Endometrium (tissue), 2 donors: ENCODE measurements around the gene TRDN.

ENCODE experiments used
- FAIRE-seq: peaks from 2 replicates; lab custom pipeline; 2012; peaks lifted over from hg19 to GRCh38; lab: Jason Lieb, UNC
- donor health status: control.
- donor health status: control.

Gene TRDN

DNA sequence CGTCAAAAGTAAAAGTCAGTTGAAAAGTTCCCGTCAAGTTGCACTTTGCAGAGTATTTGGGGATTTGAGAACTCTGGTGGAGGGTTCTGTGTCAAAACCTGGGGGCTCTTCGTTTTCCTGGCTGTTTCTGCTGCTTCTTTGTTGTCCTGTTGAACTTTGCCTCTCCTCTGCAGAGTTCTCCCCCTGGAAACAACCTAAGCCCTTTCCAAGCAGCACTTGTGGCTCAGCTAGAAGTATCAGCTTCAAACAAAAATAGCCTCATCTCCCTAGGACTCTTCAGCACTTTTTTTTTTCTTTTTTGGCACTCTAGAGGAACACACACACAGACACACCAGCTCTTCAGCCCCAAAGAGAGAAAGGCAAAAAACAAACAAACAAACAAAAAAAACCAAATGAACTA lies at the start of gene TRDN:
TRDN (minus strand) TSS at position 169 of the 400 bp plus-strand sequence. CDS start 175 bp downstream, outside the sequence.
- FAIRE-seq, result no peak

DNA sequence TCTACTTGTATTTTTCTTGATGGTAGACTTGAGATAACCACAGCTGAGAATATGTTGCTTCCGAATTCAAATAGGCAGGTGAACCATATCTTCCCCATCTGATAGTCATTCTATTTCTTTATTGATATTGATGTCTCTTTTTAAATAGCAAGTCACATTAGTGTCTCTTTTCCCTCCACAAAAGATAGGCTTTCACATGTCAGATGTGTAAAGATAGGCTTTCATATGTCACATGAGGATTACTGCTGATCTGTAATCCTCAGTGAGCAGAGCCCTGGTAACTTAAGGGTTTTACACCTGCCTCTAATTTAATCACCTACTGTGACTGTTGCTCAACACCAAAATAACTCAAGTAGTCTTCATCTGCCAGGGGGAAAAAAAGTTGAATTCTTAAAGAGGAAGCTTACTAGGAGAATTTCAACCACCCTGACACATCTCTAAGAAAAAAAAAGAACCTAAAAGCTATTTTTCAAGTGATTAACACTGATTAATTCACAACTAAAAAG lies 45.3 kb upstream of the TRDN start:
- FAIRE-seq, result no peak

GRCh38 chr6:123677897-123678296 lies 41.1 kb upstream of the TRDN start:
- no peak for FAIRE-seq

- FAIRE-seq, result no peak
These were observed 40.0 kb upstream of the TRDN start for GRCh38 chr6:123676793-123677192.

DNA sequence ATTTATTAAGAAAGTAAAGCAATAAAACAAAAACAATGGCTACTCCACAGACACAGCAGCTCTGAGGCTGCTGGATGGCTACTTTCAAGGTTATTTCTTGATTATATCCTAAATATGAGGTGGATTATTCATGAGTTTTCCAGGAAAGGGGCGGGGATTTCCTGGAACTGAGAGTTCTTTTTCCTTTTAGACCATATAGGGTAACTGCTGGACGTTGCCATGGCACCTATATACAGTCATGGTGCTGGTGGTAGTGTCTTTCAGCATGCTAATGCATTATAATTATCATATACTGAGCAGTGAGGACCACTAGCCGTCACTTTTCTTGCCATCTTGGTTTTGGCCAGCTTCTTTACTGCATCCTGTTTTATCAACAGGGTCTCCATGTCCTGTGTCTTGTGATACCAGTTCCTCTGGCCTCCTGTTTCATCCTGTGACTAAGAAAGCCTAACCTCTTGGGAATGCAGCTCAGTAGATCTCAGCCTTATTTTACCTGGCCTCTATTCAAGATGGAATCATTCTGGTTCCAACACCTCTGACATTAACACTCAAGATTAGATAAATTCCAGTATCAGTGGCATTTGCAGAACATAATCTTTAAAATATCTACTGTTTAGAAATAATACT lies 32.3 kb upstream of the TRDN start:
- no peak for FAIRE-seq

GRCh38 chr6:123668063-123668462 lies 31.3 kb upstream of the TRDN start:
- no peak for FAIRE-seq

GRCh38 chr6:123663436-123663835 lies 26.7 kb upstream of the TRDN start:
- no peak for FAIRE-seq

DNA sequence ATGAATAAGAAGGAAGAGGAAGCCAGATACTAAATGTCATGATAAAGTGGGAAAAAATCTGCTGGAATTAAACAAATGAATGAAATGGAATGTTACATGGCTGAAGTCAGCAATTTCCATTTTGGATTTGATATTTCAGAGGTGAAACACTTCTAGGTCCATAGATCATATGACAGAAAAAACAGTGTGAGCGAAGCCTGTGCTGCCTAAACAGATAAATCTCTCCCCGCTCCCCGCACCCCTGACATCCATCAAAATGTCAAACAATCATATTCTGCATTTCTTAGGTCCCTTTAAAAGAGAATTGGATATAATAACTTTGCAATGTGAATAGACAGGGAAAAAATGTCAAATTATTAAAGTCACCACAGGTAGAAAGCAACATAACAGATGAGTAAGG lies 26.0 kb upstream of the TRDN start:
- no peak for FAIRE-seq

GRCh38 chr6:123661105-123661891 lies 24.5 kb upstream of the TRDN start:
- no peak for FAIRE-seq

DNA sequence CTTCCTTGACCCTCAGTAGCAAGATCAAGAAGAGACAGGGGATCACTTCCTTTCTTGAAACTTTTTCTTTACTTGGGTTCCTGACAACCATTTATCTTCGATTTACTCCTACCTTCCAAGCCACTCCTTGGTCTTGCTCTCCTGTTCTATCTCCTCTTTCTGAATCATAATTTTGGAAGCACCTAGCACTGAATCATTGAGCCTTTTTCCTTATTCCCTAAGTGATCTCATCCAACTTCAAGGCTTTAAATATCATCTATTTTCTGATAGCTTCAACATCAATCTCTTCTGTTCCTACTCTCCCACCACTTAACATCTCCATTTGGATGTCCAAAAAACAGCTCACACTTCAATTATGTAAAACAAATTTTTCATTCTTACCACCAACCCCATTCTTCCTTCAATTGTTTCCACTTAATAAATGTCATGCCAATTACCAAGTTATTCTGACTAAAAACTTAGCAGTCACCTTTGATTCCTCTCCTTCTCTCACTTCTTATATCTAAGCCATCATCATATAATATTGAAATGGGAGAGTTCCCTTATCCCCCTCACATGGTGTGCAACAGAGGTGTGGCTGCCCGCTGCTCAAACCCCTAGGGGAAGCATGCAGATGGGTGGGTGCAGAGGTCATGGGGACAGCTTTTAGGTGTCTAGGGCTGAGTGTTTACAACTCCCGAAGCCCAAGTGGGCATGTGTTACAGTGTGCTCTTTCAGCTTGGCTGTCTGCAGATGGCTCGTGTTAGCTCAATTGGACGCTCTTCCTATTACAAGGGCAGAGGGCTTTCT lies 23.4 kb upstream of the TRDN start:
- FAIRE-seq, result no peak

- FAIRE-seq, result no peak
These were observed 22.1 kb upstream of the TRDN start for GRCh38 chr6:123658848-123659247.

GRCh38 chr6:123655521-123656306 lies 19.0 kb upstream of the TRDN start:
- no peak for FAIRE-seq

- no peak for FAIRE-seq
These were observed 12.0 kb upstream of the TRDN start for GRCh38 chr6:123648723-123649122.

DNA sequence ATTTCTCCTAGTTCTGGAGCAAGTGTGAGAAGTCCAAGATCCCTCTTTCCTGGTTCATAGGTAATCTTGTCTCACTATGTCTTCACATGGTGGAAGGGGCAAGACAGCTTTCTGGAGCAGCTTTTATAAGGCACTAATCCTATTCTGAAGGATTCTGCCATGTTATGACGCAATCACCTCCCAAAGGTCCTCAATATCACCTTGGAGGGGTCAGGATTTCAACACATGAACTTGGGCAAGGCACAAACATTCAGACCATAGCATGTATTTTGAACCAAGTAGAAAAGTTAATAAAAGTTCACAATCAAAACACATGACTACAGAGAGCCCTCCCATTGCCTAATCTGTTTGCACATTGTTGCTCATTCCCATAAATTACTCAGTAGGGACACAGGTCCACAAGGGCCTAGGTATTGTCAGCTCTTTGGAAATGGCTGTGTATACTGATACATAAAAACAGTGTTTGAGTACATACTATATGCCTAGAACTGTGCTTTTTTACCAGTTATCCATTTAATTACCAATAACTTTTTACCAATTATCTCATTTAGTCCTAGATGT lies 11.3 kb upstream of the TRDN start:
- FAIRE-seq, result no peak

DNA sequence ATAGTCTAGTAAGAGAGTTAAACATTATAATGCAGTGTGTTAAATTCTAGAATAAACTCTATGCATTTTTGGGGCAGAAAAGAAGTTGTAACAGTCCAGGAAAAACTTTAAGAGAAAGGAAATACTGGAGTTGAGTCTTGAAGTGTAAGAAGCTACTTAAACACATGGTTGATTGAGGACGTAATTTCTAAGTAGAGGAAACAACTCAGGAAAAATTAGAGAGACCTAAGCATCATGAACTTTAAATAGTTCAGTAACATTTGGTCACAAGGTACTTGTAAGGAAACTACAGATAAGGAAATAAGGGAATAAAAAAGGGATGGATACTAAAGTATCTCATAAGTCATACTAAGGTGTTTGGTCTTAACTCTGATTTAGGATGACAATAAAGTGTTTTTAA lies 4.7 kb upstream of the TRDN start:
- FAIRE-seq, result no peak

GRCh38 chr6:123640567-123641187 lies 3.9 kb upstream of the TRDN start:
- no peak for FAIRE-seq

GRCh38 chr6:123638865-123639264 lies 2.1 kb upstream of the TRDN start:
- no peak for FAIRE-seq

GRCh38 chr6:123636282-123636681 lies 468 bp downstream of the TRDN start:
- no peak for FAIRE-seq

DNA sequence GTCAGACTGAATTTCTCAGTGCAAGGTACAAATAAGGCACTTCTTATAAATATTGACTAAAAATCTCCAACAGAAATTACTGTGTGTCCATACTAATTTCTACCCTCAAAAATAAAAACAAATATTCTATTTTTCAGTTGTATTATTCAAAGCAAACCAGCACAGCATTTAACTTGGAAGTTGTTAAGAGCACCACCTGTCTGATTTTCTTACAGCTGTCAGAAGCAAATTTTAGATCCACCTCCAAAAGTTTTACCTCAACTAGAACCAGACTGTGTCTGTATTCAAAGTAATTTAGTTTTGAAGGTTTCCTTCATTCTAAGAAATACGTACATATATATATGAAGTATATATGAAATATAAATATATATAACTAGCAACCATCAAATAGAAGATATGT lies 1.2 kb downstream of the TRDN start:
- FAIRE-seq, result no peak

DNA sequence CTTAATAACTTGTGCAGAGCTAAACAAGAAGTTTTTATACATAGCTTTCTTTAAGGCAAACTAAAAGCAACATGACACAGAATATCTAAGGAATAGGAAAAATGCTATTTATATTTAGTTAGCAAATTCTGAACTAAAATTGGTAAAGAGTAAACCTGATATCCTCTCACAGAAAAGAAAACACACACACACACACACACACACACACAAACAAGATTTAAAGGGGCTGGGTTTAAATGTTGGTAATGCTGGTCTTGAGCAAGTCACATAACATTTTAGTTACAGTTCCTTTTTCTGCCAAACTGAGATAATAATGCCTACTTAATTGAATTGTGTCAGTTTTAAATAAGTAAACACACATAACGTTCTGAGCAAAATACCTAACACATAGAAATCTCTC lies 1.6 kb downstream of the TRDN start:
- no peak for FAIRE-seq

DNA sequence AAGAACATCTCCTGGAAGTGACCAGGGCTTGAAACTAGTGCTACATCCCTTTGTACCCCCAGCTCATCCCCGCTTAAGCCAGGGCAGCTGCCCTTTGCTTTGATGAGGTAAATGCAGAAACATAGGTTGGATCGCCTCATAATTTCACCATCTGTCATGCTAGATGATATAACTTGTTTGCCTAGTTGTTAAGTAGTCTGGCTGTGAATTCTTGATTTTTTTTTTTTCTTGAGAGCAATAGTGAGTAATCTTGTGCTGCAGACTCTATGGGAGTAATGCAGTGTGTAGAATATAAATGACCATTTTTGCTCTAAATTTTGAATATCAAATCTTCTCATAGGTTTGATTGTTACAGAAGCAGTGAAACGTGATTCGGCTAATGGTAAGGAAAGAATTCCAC lies 4.1 kb downstream of the TRDN start:
- no peak for FAIRE-seq
